Gastrocnemius medialis (tissue), 4 donors: ENCODE results near the gene SYT2. TPM values are rescaled to one million over a fixed set of nuclear protein-coding genes. Genes with fewer than 3 reads are reported as not detected.
"Not testable (repeated sequence)": the region's sequence is repeated elsewhere in the genome, so short reads cannot be mapped to it uniquely, and the experiment has no call there.

Experiments used
- ATAC-seq, 2 donors: fragments of 150-250 bp; one replicate each; pipeline ENCODE4 v1.9.1; 2016
- DNase-seq, 2 donors: peaks; one replicate each; pipeline ENCODE4 v3.0.0-alpha.2; 2019
- H3K27ac ChIP-seq, 4 donors: fragments of 200-600 bp; sonication (generic); 1 replicate in 1 of 4; 2 replicates in 3 of 4; pipeline ENCODE4 v1.5.1; 2016 to 2018; ENCODE audit warnings: mild to moderate bottlenecking in 2 of 4, moderate library complexity in 1 of 4
- H3K27me3 ChIP-seq, 3 donors: fragments of 200-600 bp; sonication (generic) in 2 of 3; 1 replicate in 1 of 3; 2 replicates in 2 of 3; pipeline versions ENCODE4 v1.5.1 to v1.6.0; 2016 to 2019; ENCODE audit warnings: mild to moderate bottlenecking in 1 of 3, moderate library complexity in 1 of 3
- H3K36me3 ChIP-seq, 2 donors: fragments of 200-600 bp; sonication (generic) in 1 of 2; one replicate each; pipeline ENCODE4 v1.5.1; 2017 to 2018
- H3K4me1 ChIP-seq, 2 donors: fragments of 200-600 bp; sonication (generic) in 1 of 2; one replicate each; pipeline ENCODE4 v1.5.1; 2016 to 2017; ENCODE audit warnings: mild to moderate bottlenecking in 2 of 2
- H3K4me3 ChIP-seq, 4 donors: fragments of 200-600 bp; sonication (generic) in 3 of 4; 1 replicate in 1 of 4; 2 replicates in 3 of 4; pipeline ENCODE4 v1.5.1; 2016 to 2019; ENCODE audit warnings: mild to moderate bottlenecking in 2 of 4
- H3K9me3 ChIP-seq, 3 donors: fragments of 200-600 bp; sonication (generic) in 2 of 3; 1 replicate in 1 of 3; 2 replicates in 2 of 3; pipeline ENCODE4 v1.5.1; 2016 to 2019
- POLR2A ChIP-seq, 2 donors: fragments of 450-650 bp; IDR thresholded peaks; one replicate each; pipeline ENCODE4 v1.6.1; 2017; ENCODE audit warnings: antibody characterized with exemption in 2 of 2, mild to moderate bottlenecking in 2 of 2, moderate library complexity in 2 of 2
- in situ Hi-C, 4 donors: fragments of 200-750 bp; cut with MboI; loops; one replicate each; pipeline versions ENCODE4 v1.15.0 to v1.8.0; 2017; ENCODE audit warnings: low sequenced_read_pairs in 4 of 4
- intact Hi-C: fragments of 100-400 bp; cut with DNase I; formaldehyde crosslinking; loops from one replicate; pipeline ENCODE4 v1.15.1; 2023; ENCODE audit warnings: low total_unique reads
- total RNA-seq, 4 donors: library from RNA; depleted of rRNA; stranded (reverse); fragments of >200 nt; gene quantifications; one replicate each; pipeline versions ENCODE4 v1.1.0 to v1.2.3, GENCODE V29; 2016
- TF ChIP-seq, protein P1 (sequence below), 5 experiments: fragments of 450-650 bp in 3 of 5; fragments of 200-600 bp in 2 of 5; sonication (generic) in 2 of 5; IDR thresholded peaks in 4 of 5; conservative IDR thresholded peaks in 1 of 5; 1 replicate in 4 of 5; 2 replicates in 1 of 5; pipeline ENCODE4 v1.5.1; 2016 to 2019; ENCODE audit warnings: antibody characterized with exemption in 5 of 5, mild to moderate bottlenecking in 3 of 5, moderate library complexity in 3 of 5

The SYT2 gene
- total RNA-seq, 4 donors from 2014 or later, result not detected

DNA sequence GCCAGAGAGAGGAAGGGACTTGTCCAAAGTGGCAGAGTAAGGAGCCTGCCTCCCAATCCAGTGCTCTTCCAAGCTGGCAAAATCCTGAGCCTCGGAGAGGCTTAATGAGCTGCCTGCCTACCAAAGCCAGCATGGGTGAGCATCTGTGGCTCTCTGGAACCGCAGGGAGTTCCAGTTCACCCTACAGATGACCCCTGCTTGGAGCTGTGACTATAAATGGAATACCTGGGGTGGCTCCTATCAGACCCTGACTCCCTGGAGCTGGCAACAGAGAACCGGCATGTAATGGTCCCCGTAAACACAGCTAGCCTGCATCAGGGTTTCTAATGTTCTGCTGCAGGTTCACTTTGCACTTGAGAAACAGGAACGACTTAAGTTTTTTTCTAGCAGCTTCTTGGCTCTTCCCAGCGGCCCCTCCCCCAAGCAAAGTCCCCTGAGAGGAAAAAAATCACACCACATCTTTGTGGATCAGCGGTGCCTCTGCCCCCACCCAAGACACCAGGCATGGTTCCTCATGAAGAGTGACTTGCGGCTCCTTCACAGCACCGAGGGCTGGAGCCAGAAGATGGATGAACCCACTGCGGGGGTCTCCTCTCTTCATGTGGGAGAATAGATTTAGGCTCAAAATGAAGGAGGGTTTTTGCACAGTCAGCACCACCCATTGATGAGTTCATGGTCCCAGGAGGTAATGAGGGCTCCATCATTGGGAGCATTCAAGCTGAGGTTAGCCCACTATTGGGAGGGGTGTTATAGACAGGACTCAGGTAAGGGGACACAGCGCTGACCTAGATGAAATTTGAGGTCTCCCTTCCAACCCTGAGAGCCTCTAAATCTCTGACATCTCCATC lies 79.0 kb downstream of the SYT2 start:
- intact Hi-C loops (no loop called here), in situ Hi-C loops (no loop called here)
- no peaks in the 10 kb centered on the region for H3K36me3 ChIP-seq
- H3K9me3 ChIP-seq, result no peaks in the 10 kb centered on the region
- no peak overlapping the region for H3K4me3 ChIP-seq
- DNase-seq (no peak), ATAC-seq (no peak)
- H3K27me3 ChIP-seq, result peaks cover 10 to 25% (median 18%) of the 10 kb centered on the region in 3 donors
- H3K4me1 ChIP-seq, result peaks cover 0 to 6% of the 10 kb centered on the region in 2 donors
- TF ChIP-seq, protein P1, sequence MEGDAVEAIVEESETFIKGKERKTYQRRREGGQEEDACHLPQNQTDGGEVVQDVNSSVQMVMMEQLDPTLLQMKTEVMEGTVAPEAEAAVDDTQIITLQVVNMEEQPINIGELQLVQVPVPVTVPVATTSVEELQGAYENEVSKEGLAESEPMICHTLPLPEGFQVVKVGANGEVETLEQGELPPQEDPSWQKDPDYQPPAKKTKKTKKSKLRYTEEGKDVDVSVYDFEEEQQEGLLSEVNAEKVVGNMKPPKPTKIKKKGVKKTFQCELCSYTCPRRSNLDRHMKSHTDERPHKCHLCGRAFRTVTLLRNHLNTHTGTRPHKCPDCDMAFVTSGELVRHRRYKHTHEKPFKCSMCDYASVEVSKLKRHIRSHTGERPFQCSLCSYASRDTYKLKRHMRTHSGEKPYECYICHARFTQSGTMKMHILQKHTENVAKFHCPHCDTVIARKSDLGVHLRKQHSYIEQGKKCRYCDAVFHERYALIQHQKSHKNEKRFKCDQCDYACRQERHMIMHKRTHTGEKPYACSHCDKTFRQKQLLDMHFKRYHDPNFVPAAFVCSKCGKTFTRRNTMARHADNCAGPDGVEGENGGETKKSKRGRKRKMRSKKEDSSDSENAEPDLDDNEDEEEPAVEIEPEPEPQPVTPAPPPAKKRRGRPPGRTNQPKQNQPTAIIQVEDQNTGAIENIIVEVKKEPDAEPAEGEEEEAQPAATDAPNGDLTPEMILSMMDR (IDR thresholded peaks at IDR 0.05 in 4 of 5, conservative IDR thresholded peaks at IDR 0.05 in 1 of 5), result no peak
- TF ChIP-seq POLR2A (IDR thresholded peaks at IDR 0.05), result no peak
- H3K27ac ChIP-seq, result no peak overlapping the region

DNA sequence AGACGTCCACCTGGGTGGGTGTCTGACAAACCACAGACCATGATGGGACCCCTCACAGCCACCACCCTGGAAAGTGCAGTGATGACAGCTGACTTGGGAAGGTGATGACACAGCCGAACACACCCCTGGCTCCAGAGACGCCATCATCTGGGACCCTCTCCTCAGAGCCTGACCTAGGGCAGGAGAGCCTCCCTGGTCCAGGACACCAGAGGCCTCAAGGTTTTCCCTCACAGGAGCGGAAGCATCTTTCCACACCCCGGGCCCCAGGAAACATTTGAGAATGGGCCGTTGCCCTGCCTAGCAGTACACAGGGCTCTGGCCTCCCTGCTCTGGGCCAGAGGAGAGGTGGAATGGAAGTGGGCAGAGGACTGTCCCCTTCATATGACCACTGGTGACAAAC lies 79.7 kb downstream of the SYT2 start:
- Histone ChIP-seq H3K27ac (no peak overlapping the region), H3K4me3 (no peak overlapping the region), H3K4me1 (peaks cover 5 to 14% of the 10 kb centered on the region in 2 donors), H3K27me3 (peaks cover 10 to 22% (median 18%) of the 10 kb centered on the region in 3 donors), H3K36me3 (no peaks in the 10 kb centered on the region), H3K9me3 (no peaks in the 10 kb centered on the region)
- TF ChIP-seq, protein P1 (IDR thresholded peaks at IDR 0.05 in 4 of 5, conservative IDR thresholded peaks at IDR 0.05 in 1 of 5), result no peak
- TF ChIP-seq POLR2A (IDR thresholded peaks at IDR 0.05), result no peak
- DNase-seq (no peak), ATAC-seq (no peak)
- in situ Hi-C loops (no loop called here), intact Hi-C loops (no loop called here)

DNA sequence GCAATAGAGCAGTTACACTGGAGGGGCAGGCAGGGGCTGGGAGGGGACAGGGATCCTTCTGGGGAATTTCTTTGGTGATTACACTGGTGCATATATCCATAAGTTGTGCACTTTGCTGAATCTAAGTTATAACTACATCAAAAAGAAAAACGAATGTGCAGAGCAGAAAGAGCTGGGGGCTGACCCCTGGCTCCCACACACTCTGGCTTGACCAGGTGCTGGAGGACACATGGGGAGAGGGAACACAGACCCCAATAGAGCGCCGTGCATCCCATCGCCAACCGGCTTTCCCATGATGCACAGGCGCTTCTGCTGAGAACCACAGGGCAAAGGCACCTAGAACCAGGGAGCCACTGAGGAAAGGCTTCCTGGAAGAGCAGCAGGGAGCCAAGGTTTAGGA lies 80.2 kb downstream of the SYT2 start:
- H3K36me3 ChIP-seq, ATAC-seq, H3K9me3 ChIP-seq, intact Hi-C loops, H3K4me3 ChIP-seq, H3K27ac ChIP-seq, in situ Hi-C loops, DNase-seq: not testable (repeated sequence)
- peaks cover 10 to 16% of the 10 kb centered on the region in 2 donors for H3K4me1 ChIP-seq
- H3K27me3 ChIP-seq, result peaks cover 10 to 22% (median 18%) of the 10 kb centered on the region in 3 donors

DNA sequence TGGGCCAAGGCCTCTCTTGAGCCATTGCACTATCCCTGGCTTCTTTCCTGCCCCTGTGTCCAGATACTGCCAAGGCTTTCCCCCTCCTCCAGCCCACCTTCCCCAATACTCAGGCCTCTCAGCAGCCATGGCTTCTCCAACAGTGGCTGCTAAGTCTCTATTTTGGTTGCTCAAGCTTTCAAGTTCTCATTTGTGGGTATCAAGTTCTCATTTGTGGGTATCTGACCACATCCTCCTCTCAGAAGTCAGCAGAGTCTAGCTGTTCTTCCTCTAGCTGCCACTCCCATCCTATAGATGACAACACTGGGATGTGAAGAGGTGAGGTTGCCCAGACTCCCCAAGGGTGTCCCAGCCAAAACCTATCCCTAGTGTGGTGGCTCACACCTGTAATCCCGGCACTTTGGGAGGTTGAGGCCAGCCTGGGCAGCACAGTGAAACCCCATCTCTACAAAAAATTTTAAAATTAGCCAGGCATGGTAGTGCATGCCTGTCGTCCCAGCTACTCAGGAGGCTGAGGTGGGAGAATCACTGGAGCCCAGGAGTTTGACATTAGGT lies 80.9 kb downstream of the SYT2 start:
- in situ Hi-C loops, H3K36me3 ChIP-seq, H3K9me3 ChIP-seq, ATAC-seq, H3K27ac ChIP-seq, DNase-seq, H3K4me3 ChIP-seq: not testable (repeated sequence)
- Histone ChIP-seq H3K27me3 (peaks cover 10 to 22% (median 18%) of the 10 kb centered on the region in 3 donors), H3K4me1 (peaks cover 11 to 16% of the 10 kb centered on the region in 2 donors)
- intact Hi-C loops, result loop anchor here (5.0 to 10.0 kb wide), 2 partner anchors 127 to 165 kb away; no protein-coding TSS in a partner anchor

GRCh38 chr1:202628646-202629215 lies 81.5 kb downstream of the SYT2 start:
- intact Hi-C loops, result loop anchor here (5.0 to 10.0 kb wide), 2 partner anchors 126 to 164 kb away; no protein-coding TSS in a partner anchor
- Histone ChIP-seq H3K4me1 (peaks cover 11 to 16% of the 10 kb centered on the region in 2 donors), H3K4me3 (no peak overlapping the region), H3K27ac (no peak overlapping the region), H3K9me3 (no peaks in the 10 kb centered on the region), H3K36me3 (no peaks in the 10 kb centered on the region), H3K27me3 (peaks cover 10 to 21% (median 18%) of the 10 kb centered on the region in 3 donors)
- TF ChIP-seq, protein P1 (IDR thresholded peaks at IDR 0.05 in 4 of 5, conservative IDR thresholded peaks at IDR 0.05 in 1 of 5), result no peak
- TF ChIP-seq POLR2A (IDR thresholded peaks at IDR 0.05), result no peak
- in situ Hi-C loops, result no loop called here
- DNase-seq, result no peak
- no peak for ATAC-seq
